BJ (cell line): ENCODE results near the gene APOA5. TPM values are rescaled to one million over a fixed set of nuclear protein-coding genes. Genes with fewer than 3 reads are reported as not detected.

Experiments used
- CTCF ChIA-PET: fragments of 350-600 bp; formaldehyde crosslinking; extraction: SDS; loops from one replicate; lab custom pipeline; 2021; ENCODE audit warnings: antibody characterized with exemption, inconsistent platforms; lab: Yijun Ruan, JAX
- POLR2A ChIA-PET: fragments of 300-600 bp; sonication (Branson Sonifier 250); formaldehyde crosslinking; extraction: SDS; loops from one replicate; lab custom pipeline; 2021; ENCODE audit warnings: antibody characterized with exemption; lab: Charles Lee
- DNase-seq: peaks from one replicate; pipeline ENCODE4 v3.0.0-alpha.2; 2011; ENCODE audit warnings: low read depth
- H3K27me3 ChIP-seq: 2 replicates; pipeline ENCODE4 v1.6.0; 2011; ENCODE audit warnings: low read length; ENCODE audit not compliant: control insufficient read depth, insufficient read depth
- H3K36me3 ChIP-seq: 2 replicates; pipeline ENCODE4 v1.5.1; 2011; ENCODE audit warnings: low read length; ENCODE audit not compliant: control insufficient read depth, insufficient read depth
- H3K4me3 ChIP-seq: 2 replicates; pipeline ENCODE4 v1.5.1; 2011; ENCODE audit warnings: low read depth, mild to moderate bottlenecking, control low read depth, low read length
- CTCF ChIP-seq: IDR thresholded peaks from 2 replicates; pipeline ENCODE4 v1.5.1; 2011; ENCODE audit warnings: low read depth, mild to moderate bottlenecking, control low read depth, inconsistent platforms, low read length, moderate library complexity; ENCODE audit not compliant: insufficient read depth
- polyA plus RNA-seq: library from polyadenylated mRNA; depleted of rRNA; stranded (reverse); fragments of >200 nt; gene quantifications from 2 replicates; pipeline ENCODE4 v1.2.3, GENCODE V29; 2011

Gene APOA5
- polyA plus RNA-seq, 1 experiment: not detected

GRCh38 chr11:116782728-116783127 lies 9.0 kb downstream of the APOA5 start:
- no peak for DNase-seq

GRCh38 chr11:116778556-116778955 lies 13.1 kb downstream of the APOA5 start:
- Histone ChIP-seq H3K27me3 (no peaks in the 10 kb centered on the region), H3K36me3 (peaks cover 23% of the 10 kb centered on the region), H3K4me3 (no peak overlapping the region)
- ChIA-PET CTCF (no interaction called here), POLR2A (no interaction called here)
- DNase-seq: no peak
- TF ChIP-seq CTCF: no peak

More at GRCh38 chr11:116782728-116783127, 9.0 kb downstream of the APOA5 start:
- Histone ChIP-seq H3K4me3 (no peak overlapping the region), H3K27me3 (no peaks in the 10 kb centered on the region), H3K36me3 (peaks cover 36% of the 10 kb centered on the region)
- ChIA-PET CTCF (interaction anchor here (1.3 to 1.5 kb wide), 2 partner anchors 9 to 323 kb away, joined by 3 to 7 read pairs; partner anchors contain the start of gene APOA5), POLR2A (no interaction called here)
- TF ChIP-seq CTCF: no peak

DNA sequence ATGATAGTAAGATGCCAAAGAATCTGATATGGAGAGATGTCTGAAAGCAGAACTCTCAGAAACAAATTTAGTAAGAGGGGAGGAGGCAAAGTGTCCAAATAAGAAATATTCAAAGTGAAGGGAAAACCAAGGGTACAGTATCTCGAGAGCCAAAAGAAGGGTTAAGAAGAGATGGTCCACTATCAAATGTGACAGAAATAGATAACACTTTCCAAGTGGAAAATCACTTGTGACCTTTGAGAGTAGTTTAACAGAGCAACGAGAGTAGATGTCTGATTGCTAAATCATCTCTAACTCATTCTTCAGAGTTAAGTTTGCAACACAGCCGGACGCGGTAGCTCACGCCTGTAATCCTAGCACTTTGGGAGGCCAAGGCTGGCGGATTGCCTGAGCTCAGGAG lies 14.6 kb downstream of the APOA5 start:
- no peak for TF ChIP-seq CTCF
- POLR2A ChIA-PET: no interaction called here
- CTCF ChIA-PET: no interaction called here
- Histone ChIP-seq H3K27me3 (no peaks in the 10 kb centered on the region), H3K4me3 (no peak overlapping the region), H3K36me3 (peaks cover 15% of the 10 kb centered on the region)
- no peak for DNase-seq

DNA sequence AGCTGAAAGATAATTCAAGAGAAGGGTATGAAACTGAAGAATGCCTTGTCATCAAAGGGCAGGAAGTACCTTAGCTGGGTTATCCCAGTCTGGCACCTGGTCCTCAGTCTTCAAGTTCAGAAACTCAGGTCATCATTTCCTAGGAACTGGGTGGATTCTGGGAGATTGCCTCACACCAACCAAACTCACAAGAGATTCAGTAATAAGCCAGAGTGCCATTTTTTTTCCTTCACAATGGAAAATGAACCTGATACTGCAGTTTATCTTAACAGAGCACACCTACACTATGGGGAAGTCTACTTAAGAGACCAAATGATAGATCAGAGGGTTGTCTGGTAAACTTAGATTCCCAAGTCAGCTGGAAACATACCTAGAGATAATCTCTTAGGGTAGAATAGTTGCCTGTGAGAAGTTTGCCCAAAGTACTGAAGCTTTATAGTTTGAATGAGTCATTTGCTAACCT lies 15.1 kb downstream of the APOA5 start:
- no peaks in the 10 kb centered on the region for H3K27me3 ChIP-seq
- DNase-seq: no peak
- peaks cover 14% of the 10 kb centered on the region for H3K36me3 ChIP-seq
- POLR2A ChIA-PET: no interaction called here
- TF ChIP-seq CTCF: no peak
- CTCF ChIA-PET: no interaction called here
- no peak overlapping the region for H3K4me3 ChIP-seq

DNA sequence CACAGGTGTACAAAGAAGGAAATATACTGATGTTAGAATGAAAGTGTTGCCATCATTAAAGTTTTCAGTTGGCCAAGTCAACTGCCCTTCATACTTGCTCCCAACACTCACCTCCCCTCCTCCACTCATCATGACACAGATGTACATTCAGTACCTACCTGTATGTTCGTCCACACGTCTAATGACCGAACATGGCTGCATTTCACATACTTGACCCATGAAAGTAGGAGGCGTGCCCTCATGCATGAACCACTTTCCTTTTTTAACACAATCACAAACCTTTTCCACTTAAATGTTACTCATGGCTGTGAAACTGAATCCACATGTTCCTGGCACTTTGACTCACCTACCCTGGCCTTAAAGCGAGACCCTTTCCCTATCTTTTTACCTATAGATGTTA lies 15.7 kb downstream of the APOA5 start:
- H3K36me3 ChIP-seq: peaks cover 14% of the 10 kb centered on the region
- CTCF ChIA-PET: no interaction called here

More for the DNA sequence above, 15.7 kb downstream of the APOA5 start:
- H3K27me3 ChIP-seq: no peaks in the 10 kb centered on the region
- POLR2A ChIA-PET: no interaction called here
- no peak for DNase-seq
- TF ChIP-seq CTCF: no peak
- H3K4me3 ChIP-seq: no peak overlapping the region
